Smooth muscle cell (in vitro differentiated cells): ENCODE results near the gene PROZ. TPM values are rescaled to one million over a fixed set of nuclear protein-coding genes. Genes with fewer than 3 reads are reported as not detected.

ENCODE experiments used
- DNase-seq: peaks from one replicate; lab custom pipeline; 2025; ENCODE audit not compliant: unreplicated experiment; lab: John Stamatoyannopoulos, UW
- H2AFZ ChIP-seq: fragments of 200-600 bp; sonication (generic); 2 replicates; pipeline ENCODE4 v1.6.0; 2016; ENCODE audit warnings: antibody characterized with exemption, low read depth, mild to moderate bottlenecking
- H3F3A ChIP-seq: fragments of 200-600 bp; sonication (generic); 2 replicates; pipeline ENCODE4 v1.6.0; 2017; ENCODE audit warnings: antibody characterized with exemption, low read depth
- H3K27ac ChIP-seq: fragments of 200-600 bp; sonication (generic); 2 replicates; pipeline ENCODE4 v1.5.1; 2016; ENCODE audit warnings: low read depth, mild to moderate bottlenecking
- H3K27me3 ChIP-seq: fragments of 200-600 bp; sonication (generic); 2 replicates; pipeline ENCODE4 v1.6.1; 2016; ENCODE audit warnings: low read depth, mild to moderate bottlenecking
- H3K36me3 ChIP-seq: fragments of 200-600 bp; sonication (generic); 2 replicates; pipeline ENCODE4 v1.5.1; 2016; ENCODE audit warnings: low read depth
- H3K4me1 ChIP-seq: fragments of 200-600 bp; sonication (generic); 2 replicates; pipeline ENCODE4 v1.5.1; 2016; ENCODE audit warnings: low read depth
- H3K4me2 ChIP-seq: fragments of 200-600 bp; sonication (generic); 2 replicates; pipeline ENCODE4 v1.6.0; 2016; ENCODE audit warnings: mild to moderate bottlenecking
- H3K4me3 ChIP-seq: fragments of 200-600 bp; sonication (generic); 2 replicates; pipeline ENCODE4 v1.5.1; 2016; ENCODE audit warnings: mild to moderate bottlenecking
- H3K79me2 ChIP-seq: fragments of 200-600 bp; sonication (generic); 2 replicates; pipeline ENCODE4 v1.6.0; 2016; ENCODE audit warnings: low read depth, mild to moderate bottlenecking
- H3K9ac ChIP-seq: fragments of 200-600 bp; sonication (generic); 2 replicates; pipeline ENCODE4 v1.6.0; 2016; ENCODE audit warnings: low read depth
- H3K9me3 ChIP-seq: fragments of 200-600 bp; sonication (generic); replicated peaks from 2 replicates; pipeline ENCODE4 v1.5.1; 2016; ENCODE audit warnings: low read depth
- H4K20me1 ChIP-seq: fragments of 200-600 bp; sonication (generic); 2 replicates; pipeline ENCODE4 v1.6.0; 2016; ENCODE audit warnings: low read depth
- CTCF ChIP-seq: fragments of 200-600 bp; sonication (generic); IDR thresholded peaks from 2 replicates; pipeline ENCODE4 v1.5.1; 2017; ENCODE audit warnings: borderline replicate concordance, mild to moderate bottlenecking, antibody characterized with exemption; ENCODE audit not compliant: insufficient read depth, poor library complexity, severe bottlenecking
- WGBS: methylation state at CpG from one replicate; pipeline ENCODE4 v1.1.7; 2016; ENCODE audit warnings: low lambda C conversion rate; 5-methylcytosine and 5-hydroxymethylcytosine counted together
- polyA plus RNA-seq: library from polyadenylated mRNA; unstranded; fragments of >200 nt; fragmentation: Nextera tagmentation; extraction: Ambion mirVana; gene quantifications from 2 replicates; pipeline ENCODE4 v1.2.1, GENCODE V29; 2016
- total RNA-seq: library from RNA; depleted of rRNA; stranded (reverse); fragments of >200 nt; gene quantifications from 2 replicates; pipeline ENCODE4 v1.2.3, GENCODE V29; 2014

The PROZ gene
- total and polyA plus RNA-seq, 2 experiments from 2014 or later, result not detected

GRCh38 chr13:113182046-113182445, 23.6 kb downstream of the PROZ start:
- Histone ChIP-seq H3K27ac (no peak overlapping the region), H3K36me3 (peaks cover 12% of the 10 kb centered on the region)
- no peak for DNase-seq

GRCh38 chr13:113183450-113184129, 25.1 kb downstream of the PROZ start:
- Histone ChIP-seq H3K36me3 (peaks cover 4% of the 10 kb centered on the region), H3K4me3 (no peak overlapping the region), H4K20me1 (no peaks in the 10 kb centered on the region), H3K27me3 (no peaks in the 10 kb centered on the region), H3K27ac (no peak overlapping the region), H3K9ac (no peak overlapping the region), H3F3A (no peaks in the 10 kb centered on the region), H3K4me2 (no peak overlapping the region), H3K9me3 (no peaks in the 10 kb centered on the region), H2AFZ (no peak overlapping the region), H3K4me1 (peaks cover 9% of the 10 kb centered on the region), H3K79me2 (no peaks in the 10 kb centered on the region)
- no peak for TF ChIP-seq CTCF
- WGBS, result 99% methylated on average over 14 of the region's 14 CpGs
- DNase-seq, result no peak

More at GRCh38 chr13:113182046-113182445, 23.6 kb downstream of the PROZ start:
- Histone ChIP-seq H3K9ac (no peak overlapping the region), H2AFZ (no peak overlapping the region), H4K20me1 (no peaks in the 10 kb centered on the region), H3F3A (no peaks in the 10 kb centered on the region), H3K4me3 (no peak overlapping the region), H3K79me2 (no peaks in the 10 kb centered on the region), H3K4me1 (peaks cover 16% of the 10 kb centered on the region), H3K9me3 (no peaks in the 10 kb centered on the region), H3K27me3 (no peaks in the 10 kb centered on the region), H3K4me2 (no peak overlapping the region)
- WGBS, result 96% methylated on average over 4 of the region's 4 CpGs
- TF ChIP-seq CTCF, result no peak

DNA sequence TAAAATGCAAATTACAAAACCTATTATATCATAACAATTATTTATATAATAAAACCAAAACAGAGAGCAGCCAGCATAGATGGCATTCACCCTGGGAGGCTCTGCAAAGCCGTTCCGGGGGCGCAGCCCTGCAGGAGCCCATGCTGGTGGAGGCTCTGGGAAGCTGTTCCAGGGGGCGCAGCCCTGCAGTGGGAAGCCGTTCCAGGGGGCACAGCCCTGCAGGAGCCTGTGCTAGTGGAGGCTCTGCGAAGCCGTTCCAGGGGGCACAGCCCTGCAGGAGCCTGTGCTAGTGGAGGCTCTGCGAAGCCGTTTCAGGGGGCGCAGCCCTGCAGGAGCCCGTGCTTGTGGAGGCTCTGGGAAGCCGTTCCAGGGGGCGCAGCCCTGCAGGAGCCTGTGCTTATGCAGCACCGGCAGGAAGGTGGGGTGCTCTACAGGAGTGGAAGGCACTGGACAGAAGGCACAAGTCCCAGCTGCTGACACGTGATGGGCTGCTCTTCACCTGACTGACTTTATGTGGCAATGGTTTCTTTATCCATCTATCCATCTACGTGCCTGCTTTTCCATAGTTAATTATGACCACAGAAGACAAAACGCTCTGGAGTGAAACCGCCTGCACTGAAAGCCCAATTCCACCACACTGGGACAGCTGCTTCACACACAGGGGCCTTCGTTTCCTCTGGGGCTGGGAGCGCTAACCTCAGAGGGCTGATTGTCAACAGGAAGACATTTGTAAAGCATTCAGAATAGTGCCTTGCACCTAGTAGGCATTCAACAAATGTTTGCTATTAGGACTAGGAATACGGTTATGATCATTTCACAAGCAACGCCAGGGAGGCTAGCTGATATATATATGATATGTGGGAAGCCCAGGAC, 26.4 kb downstream of the PROZ start:
- H3K4me2 ChIP-seq, result no peak overlapping the region
- no peaks in the 10 kb centered on the region for H4K20me1 ChIP-seq
- DNase-seq, result no peak
- peaks cover 3% of the 10 kb centered on the region for H3K36me3 ChIP-seq
- no peaks in the 10 kb centered on the region for H3K79me2 ChIP-seq
- TF ChIP-seq CTCF, result no peak
- no peak overlapping the region for H3K4me3 ChIP-seq
- H3K9me3 ChIP-seq, result no peaks in the 10 kb centered on the region
- H3K27me3 ChIP-seq, result no peaks in the 10 kb centered on the region
- peaks cover 5% of the 10 kb centered on the region for H3K4me1 ChIP-seq
- no peak overlapping the region for H3K27ac ChIP-seq
- WGBS, result 97% methylated on average over 22 of the region's 22 CpGs
- H3F3A ChIP-seq, result no peaks in the 10 kb centered on the region
- no peak overlapping the region for H2AFZ ChIP-seq
- no peak overlapping the region for H3K9ac ChIP-seq
